K562 (cell line): Measurements from ENCODE around the gene LAPTM5. TPM values are rescaled to one million over a fixed set of nuclear protein-coding genes. Genes with fewer than 3 reads are reported as not detected.

Experiments used
- CREBBP ChIP-seq: IDR thresholded peaks from one replicate; pipeline ENCODE4 v1.6.1; 2012; ENCODE audit warnings: low read depth, mild to moderate bottlenecking, control low read depth, inconsistent platforms, low read length
- ESRRB ChIP-seq: fragments of 250-450 bp; sonication (Bioruptor Pico); IDR thresholded peaks from 2 replicates; pipeline ENCODE4 v1.5.0; 2020; ENCODE audit warnings: mild to moderate bottlenecking, moderate library complexity, borderline replicate concordance
- HMG20B ChIP-seq: fragments of 250-450 bp; sonication (Bioruptor Pico); IDR thresholded peaks from 2 replicates; pipeline ENCODE4 v1.5.0; 2021; ENCODE audit warnings: mild to moderate bottlenecking
- MAZ ChIP-seq, 2 experiments: fragments of 450-650 bp in 1 of 2; sonication (generic) in 1 of 2; formaldehyde crosslinking; IDR thresholded peaks in 1 of 2; conservative IDR thresholded peaks in 1 of 2; 2 replicates each; pipeline versions ENCODE4 v1.4.0 to v1.5.0; 2020; ENCODE audit warnings: mild to moderate bottlenecking in 1 of 2, missing genetic modification reagents in 1 of 2
- NCOA6 ChIP-seq: fragments of 450-650 bp; IDR thresholded peaks from 2 replicates; pipeline ENCODE4 v1.6.1; 2017; ENCODE audit warnings: mild to moderate bottlenecking
- PCBP1 ChIP-seq: fragments of 200-400 bp; formaldehyde crosslinking; IDR thresholded peaks from 2 replicates; pipeline ENCODE4 v1.6.1; 2018; ENCODE audit warnings: mild to moderate bottlenecking, low read depth, low read length; ENCODE audit not compliant: poor library complexity, severe bottlenecking
- SNIP1 ChIP-seq: fragments of 450-650 bp; IDR thresholded peaks from 2 replicates; pipeline ENCODE4 v1.7.1; 2017; ENCODE audit warnings: low read depth, mild to moderate bottlenecking
- SREBF1 ChIP-seq: fragments of 150-350 bp; IDR thresholded peaks from 2 replicates; pipeline ENCODE4 v1.6.1; 2014; ENCODE audit warnings: antibody characterized with exemption, low read depth, low read length, borderline replicate concordance
- polyA plus RNA-seq, 8 experiments: library from polyadenylated mRNA; depleted of rRNA in 4 of 8; stranded (reverse) in 5 of 8; unstranded in 3 of 8; fragments of >200 nt; fragmentation: Nextera tagmentation in 2 of 8; fragmentation: Illumina TruSeq in 1 of 8; extraction: Ambion mirVana in 2 of 8; extraction: Trizol in 1 of 8; gene quantifications; 2 replicates each; pipeline versions ENCODE4 v1.2.1 to v1.2.3, GENCODE V29; 2011 to 2014; ENCODE audit warnings: inconsistent platforms in 1 of 8, missing spikeins in 1 of 8
- total RNA-seq, 7 experiments: library from RNA; depleted of rRNA in 6 of 7; stranded (reverse); fragments of >200 nt in 6 of 7; fragmentation: Illumina TruSeq in 2 of 7; extraction: Trizol in 2 of 7; gene quantifications; 2 replicates each; pipeline versions ENCODE4 v1.2.1 to v1.2.3, GENCODE V29; 2011 to 2021; ENCODE audit warnings: low replicate concordance in 1 of 7
- TF ChIP-seq, protein P1 (sequence below): fragments of 200-600 bp; sonication (generic); IDR thresholded peaks from one replicate; pipeline ENCODE4 v1.6.1; 2012; ENCODE audit warnings: mild to moderate bottlenecking, low read depth, low read length, inconsistent platforms
- TF ChIP-seq, protein P2 (sequence below): sonication (generic); formaldehyde crosslinking; IDR thresholded peaks from 2 replicates; pipeline ENCODE4 v1.8.0; 2022; ENCODE audit warnings: missing genetic modification reagents, mild to moderate bottlenecking, borderline replicate concordance
- TF ChIP-seq, protein P3 (sequence below): sonication (generic); formaldehyde crosslinking; IDR thresholded peaks from 2 replicates; pipeline ENCODE4 v1.8.0; 2023; ENCODE audit warnings: mild to moderate bottlenecking, missing genetic modification reagents

Gene LAPTM5
- total and polyA plus RNA-seq, 9 of the 15 experiments (the other 6 are each of a cell fraction or from before 2014, with no cell fraction given), result 2.4 to 47.3 (median 20.3) TPM

DNA sequence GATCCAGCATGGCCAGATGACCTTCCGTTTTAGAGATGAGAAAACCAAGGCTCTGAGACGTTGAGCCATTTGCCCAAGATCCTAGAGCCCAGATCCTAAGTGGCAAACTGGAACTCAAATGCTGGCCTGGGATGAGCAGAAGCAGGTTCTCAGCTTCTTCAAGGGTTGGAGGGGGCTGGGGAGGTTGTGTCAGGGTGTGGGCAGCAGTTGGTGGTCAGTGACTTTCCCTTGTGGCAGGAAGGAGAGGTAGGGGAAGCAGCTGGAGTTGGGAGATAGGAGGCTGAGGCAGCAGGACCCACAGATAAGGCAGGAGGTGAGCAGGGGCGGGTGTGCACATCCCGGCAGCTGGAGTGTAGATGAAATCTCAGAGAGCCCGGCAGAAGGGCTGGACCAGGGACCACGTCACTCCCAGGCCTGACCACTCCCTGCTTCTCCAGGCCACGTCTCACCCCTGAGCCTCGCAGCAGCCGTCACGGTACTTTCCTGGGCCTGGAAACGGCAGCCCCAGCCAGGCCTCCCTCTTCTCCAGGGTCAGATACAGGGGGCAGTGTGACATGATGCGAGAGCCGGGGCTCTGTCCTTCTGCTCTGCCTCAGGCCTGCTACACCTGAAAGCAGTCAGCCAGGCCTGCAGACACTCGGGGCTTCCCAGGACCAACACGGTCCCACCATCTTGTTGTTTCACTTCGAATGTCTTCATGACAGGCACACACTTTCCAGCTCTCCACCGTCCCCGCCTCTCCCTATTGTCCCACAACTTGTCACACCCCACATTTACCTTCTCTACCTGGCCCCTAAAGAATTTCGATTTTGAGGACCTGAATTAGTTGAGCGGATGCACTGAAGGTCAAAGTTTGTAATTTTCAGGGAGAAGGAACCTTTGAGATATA lies 11.5 kb upstream of the LAPTM5 start (continued):
- TF ChIP-seq, protein P1, sequence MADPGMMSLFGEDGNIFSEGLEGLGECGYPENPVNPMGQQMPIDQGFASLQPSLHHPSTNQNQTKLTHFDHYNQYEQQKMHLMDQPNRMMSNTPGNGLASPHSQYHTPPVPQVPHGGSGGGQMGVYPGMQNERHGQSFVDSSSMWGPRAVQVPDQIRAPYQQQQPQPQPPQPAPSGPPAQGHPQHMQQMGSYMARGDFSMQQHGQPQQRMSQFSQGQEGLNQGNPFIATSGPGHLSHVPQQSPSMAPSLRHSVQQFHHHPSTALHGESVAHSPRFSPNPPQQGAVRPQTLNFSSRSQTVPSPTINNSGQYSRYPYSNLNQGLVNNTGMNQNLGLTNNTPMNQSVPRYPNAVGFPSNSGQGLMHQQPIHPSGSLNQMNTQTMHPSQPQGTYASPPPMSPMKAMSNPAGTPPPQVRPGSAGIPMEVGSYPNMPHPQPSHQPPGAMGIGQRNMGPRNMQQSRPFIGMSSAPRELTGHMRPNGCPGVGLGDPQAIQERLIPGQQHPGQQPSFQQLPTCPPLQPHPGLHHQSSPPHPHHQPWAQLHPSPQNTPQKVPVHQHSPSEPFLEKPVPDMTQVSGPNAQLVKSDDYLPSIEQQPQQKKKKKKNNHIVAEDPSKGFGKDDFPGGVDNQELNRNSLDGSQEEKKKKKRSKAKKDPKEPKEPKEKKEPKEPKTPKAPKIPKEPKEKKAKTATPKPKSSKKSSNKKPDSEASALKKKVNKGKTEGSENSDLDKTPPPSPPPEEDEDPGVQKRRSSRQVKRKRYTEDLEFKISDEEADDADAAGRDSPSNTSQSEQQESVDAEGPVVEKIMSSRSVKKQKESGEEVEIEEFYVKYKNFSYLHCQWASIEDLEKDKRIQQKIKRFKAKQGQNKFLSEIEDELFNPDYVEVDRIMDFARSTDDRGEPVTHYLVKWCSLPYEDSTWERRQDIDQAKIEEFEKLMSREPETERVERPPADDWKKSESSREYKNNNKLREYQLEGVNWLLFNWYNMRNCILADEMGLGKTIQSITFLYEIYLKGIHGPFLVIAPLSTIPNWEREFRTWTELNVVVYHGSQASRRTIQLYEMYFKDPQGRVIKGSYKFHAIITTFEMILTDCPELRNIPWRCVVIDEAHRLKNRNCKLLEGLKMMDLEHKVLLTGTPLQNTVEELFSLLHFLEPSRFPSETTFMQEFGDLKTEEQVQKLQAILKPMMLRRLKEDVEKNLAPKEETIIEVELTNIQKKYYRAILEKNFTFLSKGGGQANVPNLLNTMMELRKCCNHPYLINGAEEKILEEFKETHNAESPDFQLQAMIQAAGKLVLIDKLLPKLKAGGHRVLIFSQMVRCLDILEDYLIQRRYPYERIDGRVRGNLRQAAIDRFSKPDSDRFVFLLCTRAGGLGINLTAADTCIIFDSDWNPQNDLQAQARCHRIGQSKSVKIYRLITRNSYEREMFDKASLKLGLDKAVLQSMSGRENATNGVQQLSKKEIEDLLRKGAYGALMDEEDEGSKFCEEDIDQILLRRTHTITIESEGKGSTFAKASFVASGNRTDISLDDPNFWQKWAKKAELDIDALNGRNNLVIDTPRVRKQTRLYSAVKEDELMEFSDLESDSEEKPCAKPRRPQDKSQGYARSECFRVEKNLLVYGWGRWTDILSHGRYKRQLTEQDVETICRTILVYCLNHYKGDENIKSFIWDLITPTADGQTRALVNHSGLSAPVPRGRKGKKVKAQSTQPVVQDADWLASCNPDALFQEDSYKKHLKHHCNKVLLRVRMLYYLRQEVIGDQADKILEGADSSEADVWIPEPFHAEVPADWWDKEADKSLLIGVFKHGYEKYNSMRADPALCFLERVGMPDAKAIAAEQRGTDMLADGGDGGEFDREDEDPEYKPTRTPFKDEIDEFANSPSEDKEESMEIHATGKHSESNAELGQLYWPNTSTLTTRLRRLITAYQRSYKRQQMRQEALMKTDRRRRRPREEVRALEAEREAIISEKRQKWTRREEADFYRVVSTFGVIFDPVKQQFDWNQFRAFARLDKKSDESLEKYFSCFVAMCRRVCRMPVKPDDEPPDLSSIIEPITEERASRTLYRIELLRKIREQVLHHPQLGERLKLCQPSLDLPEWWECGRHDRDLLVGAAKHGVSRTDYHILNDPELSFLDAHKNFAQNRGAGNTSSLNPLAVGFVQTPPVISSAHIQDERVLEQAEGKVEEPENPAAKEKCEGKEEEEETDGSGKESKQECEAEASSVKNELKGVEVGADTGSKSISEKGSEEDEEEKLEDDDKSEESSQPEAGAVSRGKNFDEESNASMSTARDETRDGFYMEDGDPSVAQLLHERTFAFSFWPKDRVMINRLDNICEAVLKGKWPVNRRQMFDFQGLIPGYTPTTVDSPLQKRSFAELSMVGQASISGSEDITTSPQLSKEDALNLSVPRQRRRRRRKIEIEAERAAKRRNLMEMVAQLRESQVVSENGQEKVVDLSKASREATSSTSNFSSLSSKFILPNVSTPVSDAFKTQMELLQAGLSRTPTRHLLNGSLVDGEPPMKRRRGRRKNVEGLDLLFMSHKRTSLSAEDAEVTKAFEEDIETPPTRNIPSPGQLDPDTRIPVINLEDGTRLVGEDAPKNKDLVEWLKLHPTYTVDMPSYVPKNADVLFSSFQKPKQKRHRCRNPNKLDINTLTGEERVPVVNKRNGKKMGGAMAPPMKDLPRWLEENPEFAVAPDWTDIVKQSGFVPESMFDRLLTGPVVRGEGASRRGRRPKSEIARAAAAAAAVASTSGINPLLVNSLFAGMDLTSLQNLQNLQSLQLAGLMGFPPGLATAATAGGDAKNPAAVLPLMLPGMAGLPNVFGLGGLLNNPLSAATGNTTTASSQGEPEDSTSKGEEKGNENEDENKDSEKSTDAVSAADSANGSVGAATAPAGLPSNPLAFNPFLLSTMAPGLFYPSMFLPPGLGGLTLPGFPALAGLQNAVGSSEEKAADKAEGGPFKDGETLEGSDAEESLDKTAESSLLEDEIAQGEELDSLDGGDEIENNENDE, result peak; percentile 10
- TF ChIP-seq ESRRB (CRISPR knock-in tag), result peak; percentile 24; the same call in 1 of the 2 replicates
- peak; percentile 57 for TF ChIP-seq PCBP1
- TF ChIP-seq, protein P2, sequence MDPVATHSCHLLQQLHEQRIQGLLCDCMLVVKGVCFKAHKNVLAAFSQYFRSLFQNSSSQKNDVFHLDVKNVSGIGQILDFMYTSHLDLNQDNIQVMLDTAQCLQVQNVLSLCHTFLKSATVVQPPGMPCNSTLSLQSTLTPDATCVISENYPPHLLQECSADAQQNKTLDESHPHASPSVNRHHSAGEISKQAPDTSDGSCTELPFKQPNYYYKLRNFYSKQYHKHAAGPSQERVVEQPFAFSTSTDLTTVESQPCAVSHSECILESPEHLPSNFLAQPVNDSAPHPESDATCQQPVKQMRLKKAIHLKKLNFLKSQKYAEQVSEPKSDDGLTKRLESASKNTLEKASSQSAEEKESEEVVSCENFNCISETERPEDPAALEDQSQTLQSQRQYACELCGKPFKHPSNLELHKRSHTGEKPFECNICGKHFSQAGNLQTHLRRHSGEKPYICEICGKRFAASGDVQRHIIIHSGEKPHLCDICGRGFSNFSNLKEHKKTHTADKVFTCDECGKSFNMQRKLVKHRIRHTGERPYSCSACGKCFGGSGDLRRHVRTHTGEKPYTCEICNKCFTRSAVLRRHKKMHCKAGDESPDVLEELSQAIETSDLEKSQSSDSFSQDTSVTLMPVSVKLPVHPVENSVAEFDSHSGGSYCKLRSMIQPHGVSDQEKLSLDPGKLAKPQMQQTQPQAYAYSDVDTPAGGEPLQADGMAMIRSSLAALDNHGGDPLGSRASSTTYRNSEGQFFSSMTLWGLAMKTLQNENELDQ, result no peak
- TF ChIP-seq HMG20B (CRISPR knock-in tag), result no peak
- no peak for TF ChIP-seq CREBBP
- peak; percentile 98 to 99 for TF ChIP-seq MAZ (CRISPR knock-in tag; conservative IDR thresholded peaks at IDR 0.05 in 1 of 2, IDR thresholded peaks at IDR 0.05 in 1 of 2)
- no peak; the same call in 1 of the 2 replicates for TF ChIP-seq SNIP1
- TF ChIP-seq, protein P3, sequence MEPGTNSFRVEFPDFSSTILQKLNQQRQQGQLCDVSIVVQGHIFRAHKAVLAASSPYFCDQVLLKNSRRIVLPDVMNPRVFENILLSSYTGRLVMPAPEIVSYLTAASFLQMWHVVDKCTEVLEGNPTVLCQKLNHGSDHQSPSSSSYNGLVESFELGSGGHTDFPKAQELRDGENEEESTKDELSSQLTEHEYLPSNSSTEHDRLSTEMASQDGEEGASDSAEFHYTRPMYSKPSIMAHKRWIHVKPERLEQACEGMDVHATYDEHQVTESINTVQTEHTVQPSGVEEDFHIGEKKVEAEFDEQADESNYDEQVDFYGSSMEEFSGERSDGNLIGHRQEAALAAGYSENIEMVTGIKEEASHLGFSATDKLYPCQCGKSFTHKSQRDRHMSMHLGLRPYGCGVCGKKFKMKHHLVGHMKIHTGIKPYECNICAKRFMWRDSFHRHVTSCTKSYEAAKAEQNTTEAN (CRISPR knock-in tag), result peak; percentile 45; the same call in 1 of the 2 replicates
- 0 out of 2 replicates have a peak, but pooled peaks have one; percentile 36 for TF ChIP-seq SREBF1
- no peak for TF ChIP-seq NCOA6
